DMS79 treated with DMSO at 0.1 percent for 48 hours (cell line): ENCODE results near the gene SSTR3.
"Not testable (repeated sequence)": the region's sequence is repeated elsewhere in the genome, so short reads cannot be mapped to it uniquely, and the experiment has no call there.

Source experiments
- DNase-seq: peaks from one replicate; lab custom pipeline; 2025; lab: John Stamatoyannopoulos, UW

SSTR3 gene

GRCh38 chr22:37210041-37210803 lies 2.1 kb downstream of the SSTR3 start:
- DNase-seq: no peak

GRCh38 chr22:37209140-37209845 lies 3.0 kb downstream of the SSTR3 start:
- DNase-seq: no peak

GRCh38 chr22:37208401-37209139 lies 3.7 kb downstream of the SSTR3 start:
- no peak for DNase-seq

- no peak for DNase-seq
These were observed 4.3 kb downstream of the SSTR3 start for GRCh38 chr22:37207981-37208380.

- no peak for DNase-seq
These were observed 5.1 kb downstream of the SSTR3 start for GRCh38 chr22:37206841-37207821.

GRCh38 chr22:37206118-37206840 lies 6.0 kb downstream of the SSTR3 start:
- DNase-seq: no peak

- DNase-seq: no peak
These were observed 7.2 kb downstream of the SSTR3 start for GRCh38 chr22:37205046-37205445.

GRCh38 chr22:37204045-37204655 lies 8.1 kb downstream of the SSTR3 start:
- no peak for DNase-seq

DNA sequence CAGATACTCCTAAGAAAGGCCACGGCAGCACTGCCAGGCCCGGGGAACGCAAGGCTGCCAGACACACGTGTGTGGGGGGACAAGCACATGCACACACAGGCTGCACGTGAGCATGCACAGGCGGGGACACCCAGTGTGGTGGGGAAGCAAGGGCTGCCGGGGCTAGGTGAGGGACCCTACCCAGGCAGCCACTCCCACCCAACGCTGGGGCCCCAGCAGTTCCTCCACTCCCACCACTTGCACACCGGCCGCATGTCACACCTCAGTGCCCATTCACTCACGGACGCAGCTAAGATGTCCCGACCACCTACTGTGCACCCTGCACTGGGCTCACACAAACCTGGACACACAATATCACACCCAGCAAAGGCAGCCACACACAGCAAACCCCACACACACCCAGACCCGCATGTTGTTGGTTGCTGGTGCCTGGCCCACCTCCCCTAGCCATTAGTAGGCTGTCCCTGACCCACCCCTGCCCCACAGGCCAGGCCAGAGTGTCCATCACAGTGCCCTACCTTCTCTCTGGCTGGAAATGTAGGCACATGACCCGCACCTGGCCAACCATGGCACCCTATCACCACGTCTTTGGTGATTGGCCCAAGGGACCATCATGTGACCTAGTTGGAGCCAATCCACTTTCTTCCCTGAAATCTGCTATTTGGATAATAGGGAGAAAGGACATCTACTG lies 8.8 kb downstream of the SSTR3 start:
- DNase-seq: no peak

DNA sequence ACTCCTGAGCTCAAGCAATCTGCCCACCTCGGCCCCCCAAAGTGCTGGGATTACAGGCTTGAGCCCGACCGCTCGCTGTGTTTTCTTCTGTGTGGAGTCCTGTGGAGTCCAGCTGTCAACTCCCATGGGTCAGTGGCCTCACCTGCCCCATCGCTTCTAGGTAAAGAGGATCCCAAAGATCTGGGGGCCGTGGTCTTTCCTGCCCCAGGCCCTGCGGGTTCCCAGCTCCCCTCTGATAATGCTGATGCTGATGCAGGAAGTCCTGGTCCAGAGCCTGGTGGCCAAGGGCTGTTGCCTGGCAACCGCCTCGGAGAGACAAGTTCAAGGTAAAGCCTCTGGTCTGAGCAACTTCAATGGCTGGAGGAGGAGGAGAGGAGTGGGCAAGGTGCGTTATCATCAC lies 9.6 kb downstream of the SSTR3 start:
- no peak for DNase-seq

DNA sequence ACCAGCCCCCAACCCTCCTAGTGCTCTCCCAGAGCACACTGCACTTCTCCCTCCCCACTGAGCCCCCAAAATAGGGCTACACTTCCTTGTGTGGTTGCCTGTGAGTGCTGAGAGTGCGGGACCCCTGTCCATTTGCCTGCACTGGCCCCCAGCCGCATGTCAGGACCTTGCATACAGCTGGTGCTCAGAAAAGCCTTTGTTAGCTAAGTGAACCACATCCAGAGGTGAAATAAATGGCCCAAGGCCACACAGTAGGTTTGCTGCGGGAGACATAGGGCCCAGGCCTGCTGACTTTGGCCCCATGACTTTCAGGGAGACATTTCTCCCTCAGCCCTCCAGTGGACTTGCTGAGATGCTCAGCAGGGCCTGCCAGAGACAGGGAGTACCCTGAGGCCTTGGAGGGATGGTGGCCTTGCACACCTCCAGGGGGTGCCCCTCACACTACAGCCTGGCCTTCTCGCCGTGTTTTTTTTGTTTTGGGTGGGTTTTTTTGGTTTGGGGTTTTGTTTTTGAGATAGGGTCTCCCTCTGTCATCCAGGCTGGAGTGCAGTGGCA lies 10.2 kb downstream of the SSTR3 start:
- DNase-seq: no peak

- not testable (repeated sequence) for DNase-seq
These were observed 10.8 kb downstream of the SSTR3 start for GRCh38 chr22:37201443-37201820.

GRCh38 chr22:37199760-37200108 lies 12.5 kb downstream of the SSTR3 start:
- no peak for DNase-seq

DNA sequence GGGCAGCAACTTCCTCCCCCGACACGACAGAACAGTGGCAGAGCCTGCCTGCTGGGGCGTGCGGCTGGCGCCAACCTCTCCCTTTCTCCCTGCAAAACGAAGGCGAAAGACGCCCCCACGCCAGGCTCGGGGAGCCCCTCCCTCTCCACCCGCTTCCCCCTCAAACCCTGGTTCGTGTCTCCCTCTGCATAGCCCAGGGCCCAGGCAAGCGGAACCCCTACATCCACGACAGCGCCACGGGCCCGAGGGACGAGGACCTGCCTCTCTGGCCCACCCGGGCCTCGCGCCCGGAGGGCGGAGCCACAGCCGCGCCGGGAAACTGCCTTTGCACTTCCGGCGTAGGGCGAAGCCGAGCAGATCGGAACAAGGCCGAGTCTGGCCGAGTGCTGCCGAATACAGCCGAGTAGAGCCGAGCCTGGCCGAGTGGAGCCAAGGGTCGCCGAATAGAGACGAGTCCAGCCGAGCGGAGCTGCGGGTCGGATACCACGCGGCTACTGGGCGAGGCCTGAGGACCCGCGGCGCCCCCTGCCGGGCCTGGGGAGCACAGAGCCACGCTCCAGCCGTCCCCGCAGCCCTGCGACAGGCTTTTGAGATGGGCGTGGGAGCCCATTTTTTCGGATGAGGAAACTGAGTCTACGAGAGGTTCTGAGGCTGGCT lies 13.0 kb downstream of the SSTR3 start:
- peak; percentile 75 for DNase-seq

DNA sequence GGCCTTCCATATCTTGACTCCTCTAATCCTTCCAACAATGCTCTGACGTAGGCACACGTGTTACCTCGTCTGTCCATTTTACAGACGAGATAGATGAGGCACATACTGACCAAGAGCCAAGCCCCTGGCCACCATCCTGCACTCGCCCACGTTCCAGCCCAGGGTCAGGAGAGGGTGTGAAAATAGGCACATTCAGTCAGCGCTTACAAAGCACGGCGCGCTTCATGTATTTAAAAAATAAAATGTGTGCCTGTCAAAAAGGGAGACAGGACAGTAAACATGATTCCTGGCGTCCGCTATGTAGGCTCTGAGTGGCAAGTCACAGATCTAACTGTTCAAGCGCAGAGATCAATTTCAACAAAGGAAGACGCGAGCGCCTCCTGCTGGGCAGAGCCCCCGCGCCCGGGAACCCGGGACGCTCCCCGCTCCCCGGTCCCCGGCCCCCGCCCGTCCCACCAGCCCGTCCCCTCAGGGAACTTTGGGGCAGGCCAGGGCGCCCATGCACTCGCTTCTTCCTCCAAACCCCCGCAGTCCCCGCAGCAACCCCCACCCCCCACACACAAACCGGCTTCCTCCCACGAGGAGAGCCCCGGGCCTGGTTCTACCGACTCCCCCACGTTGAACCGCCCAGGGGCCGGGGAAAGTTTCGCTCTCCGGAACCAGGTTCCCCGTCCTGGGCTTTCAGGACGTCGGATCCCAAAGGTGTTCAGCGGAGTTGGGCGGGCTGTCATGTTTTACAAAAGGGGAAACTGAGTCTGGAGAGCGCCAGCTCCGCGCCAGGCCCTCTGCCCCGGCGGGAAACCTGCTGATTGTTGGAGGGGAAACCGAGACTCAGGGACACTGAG lies 13.8 kb downstream of the SSTR3 start:
- peak; percentile 12 for DNase-seq

DNA sequence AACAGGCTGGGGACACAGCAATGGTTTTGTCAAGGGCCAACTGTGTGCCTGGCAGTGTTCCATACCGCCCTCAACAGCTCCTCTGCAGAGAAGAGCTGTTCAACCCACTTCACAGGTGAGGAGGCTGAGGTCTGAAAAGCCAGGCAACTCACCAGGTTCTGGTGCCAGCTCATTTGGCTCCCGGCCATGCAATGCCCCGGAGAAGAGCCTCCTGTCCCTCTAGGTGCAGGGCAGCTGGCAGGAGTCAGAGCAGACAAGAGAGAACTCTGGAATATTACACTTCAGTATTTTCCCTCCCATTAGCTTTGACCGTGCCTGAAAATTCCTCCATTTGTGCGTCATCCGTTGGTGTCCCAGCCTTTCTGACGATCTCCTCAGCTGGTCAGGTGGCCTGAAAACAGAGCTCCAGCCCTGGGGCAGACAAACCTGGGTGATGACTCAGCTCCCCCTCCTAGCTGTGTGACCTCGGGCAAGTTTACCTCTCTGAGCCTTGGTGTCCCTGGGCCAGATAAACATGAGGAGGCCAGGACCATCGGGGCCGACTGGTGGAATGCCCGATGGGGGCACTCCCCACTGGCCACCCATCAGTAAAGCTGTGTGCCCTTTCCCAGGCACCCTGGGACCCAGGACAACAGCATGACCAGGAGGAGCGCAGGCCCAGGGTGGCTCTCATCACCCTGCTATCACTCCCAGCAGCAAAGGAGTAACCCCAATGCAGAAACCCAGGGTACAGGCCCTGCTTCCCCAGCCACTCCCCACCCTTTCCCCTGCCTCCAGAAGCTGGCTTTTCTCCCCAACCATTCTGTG lies 14.6 kb downstream of the SSTR3 start:
- peak; percentile 10 for DNase-seq
